ENCODE data around the gene TSPAN33. TPM values are rescaled to one million over a fixed set of nuclear protein-coding genes. Genes with fewer than 3 reads are reported as not detected.

TSPAN33 gene
- total and polyA plus RNA-seq, 9 of the 15 experiments (the other 6 are each of a cell fraction or from before 2014, with no cell fraction given): 0.03 to 1.5 (median 0.23) TPM; not detected in 2

GRCh38 chr7:129210256-129210988 lies 65.9 kb downstream of the TSPAN33 start (continued):
- peak; percentile 38; the same call in 1 of the 2 replicates for TF ChIP-seq NFE2 (IDR thresholded peaks at IDR 0.05; ENCODE audit: low read depth)
- TF ChIP-seq REST (IDR thresholded peaks at IDR 0.05; ENCODE audit: borderline replicate concordance): peak; percentile 87
- TF ChIP-seq REST (CRISPR knock-in tag; IDR thresholded peaks at IDR 0.05; ENCODE audit: low read depth): no peak
- peak; percentile 84 to 94 for TF ChIP-seq RAD21 (CRISPR knock-in tag; conservative IDR thresholded peaks at IDR 0.05 in 1 of 2, IDR thresholded peaks at IDR 0.05 in 1 of 2)
- no peak for TF ChIP-seq LEF1 (IDR thresholded peaks at IDR 0.05)
- no peak for TF ChIP-seq ILF3 (IDR thresholded peaks at IDR 0.05; ENCODE audit: borderline replicate concordance)
- TF ChIP-seq ARID2 (IDR thresholded peaks at IDR 0.05): peak; percentile 66; the same call in 1 of the 2 replicates
- no peak for TF ChIP-seq JUN (IDR thresholded peaks at IDR 0.05; ENCODE audit: borderline replicate concordance, low read depth, low read length)
- peak; percentile 32; the same call in 1 of the 2 replicates for TF ChIP-seq JUN (CRISPR knock-in tag; IDR thresholded peaks at IDR 0.05; ENCODE audit: borderline replicate concordance)
- no peak for TF ChIP-seq SRSF3 (IDR thresholded peaks at IDR 0.05; ENCODE audit: insufficient read depth, low read length)
- TF ChIP-seq ZNF780A (CRISPR knock-in tag; IDR thresholded peaks at IDR 0.05): no peak
- TF ChIP-seq CTCF (IDR thresholded peaks at IDR 0.05 in 2 of 3, conservative IDR thresholded peaks at IDR 0.05 in 1 of 3; ENCODE audit: insufficient read depth in 2 of 3, low read depth in 1 of 3, low read length in 3 of 3): peak; percentile 93 to 94 (median 94)

Data from K562 (cell line).